Trophoblast cell (in vitro differentiated cells and primary cell): ENCODE results near the gene SRRT.

Source experiments
- DNase-seq, 2 donors: peaks; one replicate each; pipeline ENCODE4 v3.0.0-alpha.2; 2016
- H2AFZ ChIP-seq: 2 replicates; pipeline ENCODE4 v1.6.1; 2013; ENCODE audit warnings: low read length, moderate library complexity, mild to moderate bottlenecking; ENCODE audit not compliant: insufficient read depth, poor library complexity
- H2AK5ac ChIP-seq: 2 replicates; pipeline ENCODE4 v1.6.1; 2013; ENCODE audit warnings: mild to moderate bottlenecking, low read length
- H2BK120ac ChIP-seq: 2 replicates; pipeline ENCODE4 v1.6.1; 2013; ENCODE audit warnings: low read length, mild to moderate bottlenecking, moderate library complexity; ENCODE audit not compliant: insufficient read depth, poor library complexity
- H2BK12ac ChIP-seq: 2 replicates; pipeline ENCODE4 v1.6.1; 2013; ENCODE audit warnings: mild to moderate bottlenecking, low read length, moderate library complexity
- H2BK5ac ChIP-seq: 2 replicates; pipeline ENCODE4 v1.6.1; 2013; ENCODE audit warnings: low read length, low read depth, moderate library complexity, mild to moderate bottlenecking; ENCODE audit not compliant: poor library complexity
- H3K14ac ChIP-seq: 2 replicates; pipeline ENCODE4 v1.6.1; 2013; ENCODE audit warnings: mild to moderate bottlenecking, low read length
- H3K18ac ChIP-seq: 2 replicates; pipeline ENCODE4 v1.6.1; 2013; ENCODE audit warnings: mild to moderate bottlenecking, low read length
- H3K23ac ChIP-seq: 2 replicates; pipeline ENCODE4 v1.6.1; 2013; ENCODE audit warnings: low read length
- H3K27ac ChIP-seq: 2 replicates; pipeline ENCODE4 v1.5.1; 2013; ENCODE audit warnings: low read depth, mild to moderate bottlenecking, inconsistent platforms, low read length, moderate library complexity
- H3K27me3 ChIP-seq: 2 replicates; pipeline ENCODE4 v1.6.1; 2013; ENCODE audit warnings: inconsistent platforms, mild to moderate bottlenecking, low read length, moderate library complexity; ENCODE audit not compliant: insufficient read depth
- H3K36me3 ChIP-seq, 2 experiments: 1 replicate in 1 of 2; 2 replicates in 1 of 2; pipeline ENCODE4 v1.6.1; 2013; ENCODE audit warnings: low read length in 2 of 2, mild to moderate bottlenecking in 2 of 2, moderate library complexity in 1 of 2; ENCODE audit not compliant: insufficient read depth in 2 of 2, control insufficient read depth in 1 of 2
- H3K4ac ChIP-seq: 2 replicates; pipeline ENCODE4 v1.6.1; 2013; ENCODE audit warnings: low read depth, mild to moderate bottlenecking, low read length, moderate library complexity
- H3K4me1 ChIP-seq, 2 experiments: 1 replicate in 1 of 2; 2 replicates in 1 of 2; pipeline ENCODE4 v1.6.1; 2013; ENCODE audit warnings: low read length in 2 of 2, mild to moderate bottlenecking in 2 of 2, moderate library complexity in 1 of 2; ENCODE audit not compliant: insufficient read depth in 2 of 2, control insufficient read depth in 1 of 2
- H3K4me2 ChIP-seq: 2 replicates; pipeline ENCODE4 v1.6.1; 2013; ENCODE audit warnings: inconsistent platforms, mild to moderate bottlenecking, low read length, moderate library complexity
- H3K4me3 ChIP-seq: 2 replicates; pipeline ENCODE4 v1.5.1; 2013; ENCODE audit warnings: mild to moderate bottlenecking, low read depth, low read length, inconsistent platforms
- H3K79me1 ChIP-seq: one replicate; pipeline ENCODE4 v1.6.1; 2013; ENCODE audit warnings: low read length
- H3K79me2 ChIP-seq: 2 replicates; pipeline ENCODE4 v1.6.1; 2013; ENCODE audit warnings: low read length, mild to moderate bottlenecking; ENCODE audit not compliant: control insufficient read depth, insufficient read depth, poor library complexity
- H3K9ac ChIP-seq: 2 replicates; pipeline ENCODE4 v1.6.1; 2013; ENCODE audit warnings: mild to moderate bottlenecking, low read length
- H3K9me3 ChIP-seq: 2 replicates; pipeline ENCODE4 v1.6.1; 2013; ENCODE audit warnings: low read depth, mild to moderate bottlenecking, control low read depth, inconsistent platforms, low read length; ENCODE audit not compliant: insufficient read depth
- H4K12ac ChIP-seq: 2 replicates; pipeline ENCODE4 v1.6.1; 2013; ENCODE audit warnings: low read depth, mild to moderate bottlenecking, low read length, moderate library complexity
- H4K8ac ChIP-seq: 2 replicates; pipeline ENCODE4 v1.6.1; 2013; ENCODE audit warnings: low read depth, mild to moderate bottlenecking, low read length, moderate library complexity
- H4K91ac ChIP-seq: one replicate; pipeline ENCODE4 v1.6.1; 2013; ENCODE audit warnings: low read depth, mild to moderate bottlenecking, low read length, moderate library complexity
- WGBS: extraction: QIAGEN DNeasy Blood & Tissue Kit; methylation state at CpG from one replicate; pipeline ENCODE4 v1.1.7; 2013; ENCODE audit warnings: missing lambda C conversion rate; ENCODE audit not compliant: insufficient read length, insufficient coverage; ENCODE audit errors: extremely low coverage; 5-methylcytosine and 5-hydroxymethylcytosine counted together

The SRRT gene

DNA sequence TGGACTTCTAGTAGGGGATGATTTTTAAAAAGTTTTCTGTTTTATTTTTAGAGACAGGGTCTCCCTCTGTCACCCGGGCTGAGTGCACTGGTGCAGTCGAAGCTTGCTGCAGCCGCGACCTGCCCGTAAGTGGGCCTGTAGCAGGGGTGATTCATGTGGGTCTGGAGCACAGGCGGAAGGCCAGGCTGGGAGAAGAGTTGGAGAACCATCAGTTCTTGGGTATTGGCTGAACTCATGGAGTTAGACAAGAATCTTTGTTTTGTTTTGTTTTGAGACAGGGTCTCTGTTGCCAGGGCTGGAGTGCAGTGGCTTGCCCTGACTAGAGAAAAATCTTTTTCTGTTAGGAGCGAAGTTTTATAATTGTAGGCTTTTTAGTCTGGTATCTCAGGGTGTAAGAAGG, 5.7 kb downstream of the SRRT start:
- H2AK5ac ChIP-seq = no peak overlapping the region

DNA sequence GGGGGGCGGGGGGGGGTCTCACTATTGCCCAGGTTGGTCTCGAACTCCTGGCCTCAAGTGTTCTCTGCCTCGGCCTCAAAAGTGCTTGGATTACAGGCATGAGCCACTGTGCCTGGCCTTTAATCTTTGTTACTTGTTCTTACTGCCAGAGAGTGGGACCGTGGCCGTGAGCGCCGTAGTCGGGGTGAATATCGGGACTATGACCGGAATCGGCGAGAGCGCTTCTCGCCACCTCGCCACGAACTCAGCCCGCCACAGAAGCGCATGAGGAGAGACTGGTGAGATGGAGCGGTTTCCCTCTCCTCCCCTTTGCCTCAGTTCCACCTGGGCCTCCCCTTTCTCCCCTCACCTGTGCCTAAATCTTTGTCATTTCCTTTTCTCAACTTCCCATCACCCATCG, 6.2 kb downstream of the SRRT start:
- H2BK5ac ChIP-seq = no peak overlapping the region
- no peak for DNase-seq
- H2AFZ ChIP-seq = no peak overlapping the region
- no peak overlapping the region for H2AK5ac ChIP-seq
- H3K27me3 ChIP-seq = no peaks in the 10 kb centered on the region
- H3K4ac ChIP-seq = no peak overlapping the region
- H4K12ac ChIP-seq = no peak overlapping the region
- no peak overlapping the region for H3K4me3 ChIP-seq
- no peak overlapping the region for H4K91ac ChIP-seq
- H3K18ac ChIP-seq = peak overlapping the region; percentile 30
- H3K23ac ChIP-seq = no peak overlapping the region
- no peaks in the 10 kb centered on the region for H3K9me3 ChIP-seq
- H3K36me3 ChIP-seq = peaks cover 71 to 79% of the 10 kb centered on the region in 2 experiments
- H3K27ac ChIP-seq = no peak overlapping the region
- peaks cover 3% of the 10 kb centered on the region in 2 experiments for H3K4me1 ChIP-seq
- no peak overlapping the region for H3K4me2 ChIP-seq
- H3K79me2 ChIP-seq = peaks cover 19% of the 10 kb centered on the region
- H2BK120ac ChIP-seq = no peak overlapping the region
- WGBS = no CpG with 5 or more reads among the region's 20 CpGs
- H3K9ac ChIP-seq = no peak overlapping the region
- no peak overlapping the region for H3K14ac ChIP-seq
- H4K8ac ChIP-seq = no peak overlapping the region
- no peaks in the 10 kb centered on the region for H3K79me1 ChIP-seq
- no peak overlapping the region for H2BK12ac ChIP-seq

More for the DNA sequence above, 5.7 kb downstream of the SRRT start:
- Histone ChIP-seq H3K4me2 (no peak overlapping the region), H3K9me3 (no peaks in the 10 kb centered on the region), H3K36me3 (peaks cover 66 to 74% of the 10 kb centered on the region in 2 experiments), H2BK12ac (no peak overlapping the region), H3K4ac (no peak overlapping the region), H2BK5ac (no peak overlapping the region), H4K8ac (no peak overlapping the region), H2BK120ac (no peak overlapping the region), H4K91ac (no peak overlapping the region), H3K9ac (no peak overlapping the region), H4K12ac (no peak overlapping the region), H3K27me3 (no peaks in the 10 kb centered on the region), H3K4me1 (peaks cover 5 to 6% of the 10 kb centered on the region in 2 experiments), H2AFZ (no peak overlapping the region), H3K27ac (no peak overlapping the region), H3K14ac (no peak overlapping the region), H3K79me2 (peaks cover 22% of the 10 kb centered on the region), H3K79me1 (peaks cover under 1% of the 10 kb centered on the region), H3K23ac (no peak overlapping the region), H3K18ac (no peak overlapping the region), H3K4me3 (no peak overlapping the region)
- no peak for DNase-seq
- no CpG with 5 or more reads among the region's 7 CpGs for WGBS

DNA sequence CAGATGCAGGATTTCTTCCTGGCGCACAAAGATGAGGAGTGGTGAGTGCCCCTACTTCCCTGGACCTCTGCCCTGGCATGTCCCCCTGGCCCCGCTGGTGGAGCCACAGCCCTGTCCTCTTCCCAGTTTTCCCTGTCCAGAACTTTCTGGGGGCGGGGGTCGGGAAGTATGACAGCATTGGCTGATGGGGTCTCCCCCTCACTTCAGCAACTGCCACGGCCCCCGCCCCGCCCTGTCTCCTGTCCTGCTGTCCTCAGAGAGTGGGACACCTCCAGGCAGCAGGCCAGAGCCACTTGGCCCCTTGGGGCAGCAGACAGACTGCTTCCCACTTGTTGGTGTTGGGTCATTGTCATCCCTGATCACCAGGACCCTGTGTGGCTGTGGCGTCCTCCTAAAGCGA, 7.3 kb downstream of the SRRT start:
- no peaks in the 10 kb centered on the region for H3K9me3 ChIP-seq
- H3K27ac ChIP-seq = no peak overlapping the region
- H2AFZ ChIP-seq = no peak overlapping the region
- no peak overlapping the region for H4K91ac ChIP-seq
- H3K27me3 ChIP-seq = no peaks in the 10 kb centered on the region
- H4K12ac ChIP-seq = no peak overlapping the region
- H3K4me3 ChIP-seq = no peak overlapping the region
- H3K14ac ChIP-seq = no peak overlapping the region
- H2BK5ac ChIP-seq = no peak overlapping the region
- H3K23ac ChIP-seq = no peak overlapping the region
- H3K4me1 ChIP-seq = no peaks in the 10 kb centered on the region
- H3K36me3 ChIP-seq = peaks cover 81 to 84% of the 10 kb centered on the region in 2 experiments
- no peak overlapping the region for H4K8ac ChIP-seq
- no peak overlapping the region for H2AK5ac ChIP-seq
- no peak overlapping the region for H2BK12ac ChIP-seq
- no CpG with 5 or more reads among the region's 9 CpGs for WGBS
- H3K79me2 ChIP-seq = peaks cover 11% of the 10 kb centered on the region
- H3K9ac ChIP-seq = no peak overlapping the region
- H3K79me1 ChIP-seq = no peaks in the 10 kb centered on the region
- H3K4me2 ChIP-seq = no peak overlapping the region
- no peak for DNase-seq
- no peak overlapping the region for H3K4ac ChIP-seq
- no peak overlapping the region for H3K18ac ChIP-seq
- H2BK120ac ChIP-seq = no peak overlapping the region

DNA sequence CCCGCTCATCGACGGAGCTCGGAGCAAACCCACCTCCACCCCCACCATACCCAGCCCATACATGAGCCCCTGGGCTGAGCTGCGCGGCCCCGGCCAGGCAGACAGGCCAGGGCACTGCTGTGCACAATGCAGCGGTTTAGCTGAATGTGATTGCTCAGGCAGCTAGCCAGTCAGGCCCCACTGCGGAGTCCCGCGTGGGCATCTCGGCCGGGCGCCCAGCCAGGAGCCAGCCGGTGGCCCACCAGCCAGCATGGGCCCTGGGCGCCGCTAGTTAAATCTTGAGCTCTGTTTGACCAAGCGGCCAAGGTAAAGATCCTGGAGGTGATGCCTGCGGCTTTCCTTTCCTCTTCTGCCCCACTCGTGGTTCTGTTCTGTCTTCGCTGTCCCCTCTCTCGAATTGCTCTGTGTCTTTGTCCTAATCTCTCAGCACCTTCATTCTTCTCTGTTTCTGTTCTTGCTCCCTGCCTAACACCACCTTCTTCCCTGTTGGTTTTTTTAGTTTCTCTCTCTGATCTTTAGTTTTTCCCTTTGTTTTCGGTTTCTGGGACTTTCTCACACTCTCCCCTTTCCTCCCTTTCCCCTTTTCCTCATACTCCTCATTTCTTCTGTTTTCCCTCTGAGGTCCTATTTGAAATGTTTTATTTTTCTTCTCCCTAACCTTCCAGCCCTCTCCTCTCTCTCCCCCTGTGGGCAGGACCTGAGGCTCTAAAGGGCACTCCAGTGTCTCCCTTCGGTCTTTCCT, 8.1 kb downstream of the SRRT start:
- Histone ChIP-seq H2AFZ (no peak overlapping the region), H3K79me1 (no peaks in the 10 kb centered on the region), H4K12ac (no peak overlapping the region), H2BK5ac (no peak overlapping the region), H2BK12ac (no peak overlapping the region), H3K9me3 (no peaks in the 10 kb centered on the region), H3K36me3 (peaks cover 84 to 87% of the 10 kb centered on the region in 2 experiments), H3K4ac (no peak overlapping the region), H3K18ac (no peak overlapping the region), H4K8ac (no peak overlapping the region), H3K4me3 (no peak overlapping the region), H3K9ac (no peak overlapping the region), H3K14ac (no peak overlapping the region), H2AK5ac (no peak overlapping the region), H3K4me2 (no peak overlapping the region), H3K27ac (no peak overlapping the region), H3K79me2 (peaks cover 9% of the 10 kb centered on the region), H3K27me3 (no peaks in the 10 kb centered on the region), H3K23ac (no peak overlapping the region), H4K91ac (no peak overlapping the region), H2BK120ac (no peak overlapping the region), H3K4me1 (no peaks in the 10 kb centered on the region)
- no CpG with 5 or more reads among the region's 24 CpGs for WGBS
- no peak for DNase-seq
